Activated T-helper 2 cell treated with anti-CD3 and anti-CD28 coated beads, Interferon-gamma antibody, Interleukin-2, Interleukin-4, amounts not matched to agents 10 μg/mL and 5 μg/mL and 100 μg/mL, durations not matched to agents 14 hours and 24 hours and 36 hours (primary cell): ENCODE data around the gene AIG1. TPM values are rescaled to one million over a fixed set of nuclear protein-coding genes. Genes with fewer than 3 reads are reported as not detected.
"Not testable (repeated sequence)": the region's sequence is repeated elsewhere in the genome, so short reads cannot be mapped to it uniquely, and the experiment has no call there.

Experiments used
- DNase-seq: peaks from one replicate; pipeline ENCODE4 v3.0.0; 2021; ENCODE audit warnings: low spot score
- H3K27ac Mint-ChIP-seq: one replicate; pipeline ENCODE4 v1.8.0; 2021; ENCODE audit warnings: mixed read lengths
- H3K27me3 Mint-ChIP-seq: one replicate; pipeline ENCODE4 v1.8.0; 2021; ENCODE audit warnings: low read depth, mixed read lengths
- H3K36me3 Mint-ChIP-seq: one replicate; pipeline ENCODE4 v1.8.0; 2021; ENCODE audit warnings: low read depth, mixed read lengths
- H3K4me1 Mint-ChIP-seq: one replicate; pipeline ENCODE4 v1.8.0; 2021; ENCODE audit warnings: low read depth, mixed read lengths
- H3K4me3 Mint-ChIP-seq: one replicate; pipeline ENCODE4 v1.8.0; 2021; ENCODE audit warnings: low read depth, mild to moderate bottlenecking, moderate library complexity, mixed read lengths
- H3K9me3 Mint-ChIP-seq: one replicate; pipeline ENCODE4 v1.8.0; 2021; ENCODE audit warnings: mixed read lengths
- intact Hi-C: fragments of 100-400 bp; cut with micrococcal nuclease; formaldehyde crosslinking; loops from one replicate; pipeline ENCODE4 v1.15.1; 2023
- total RNA-seq: library from RNA; stranded (reverse); gene quantifications from 2 replicates; pipeline ENCODE4 v1.2.3, GENCODE V29; 2022

The AIG1 gene
- total RNA-seq, 1 donor from 2014 or later, result 2.4 TPM

- H3K4me1 Mint-ChIP-seq, result no peaks in the 10 kb centered on the region
- H3K36me3 Mint-ChIP-seq, result no peaks in the 10 kb centered on the region
- no peak overlapping the region for H3K4me3 Mint-ChIP-seq
- no peaks in the 10 kb centered on the region for H3K9me3 Mint-ChIP-seq
- H3K27ac Mint-ChIP-seq, result no peak overlapping the region
- no peak for DNase-seq
- intact Hi-C loops, result no loop called here
- H3K27me3 Mint-ChIP-seq, result no peaks in the 10 kb centered on the region
These were observed 105.6 kb downstream of the AIG1 start for GRCh38 chr6:143166247-143166695.

DNA sequence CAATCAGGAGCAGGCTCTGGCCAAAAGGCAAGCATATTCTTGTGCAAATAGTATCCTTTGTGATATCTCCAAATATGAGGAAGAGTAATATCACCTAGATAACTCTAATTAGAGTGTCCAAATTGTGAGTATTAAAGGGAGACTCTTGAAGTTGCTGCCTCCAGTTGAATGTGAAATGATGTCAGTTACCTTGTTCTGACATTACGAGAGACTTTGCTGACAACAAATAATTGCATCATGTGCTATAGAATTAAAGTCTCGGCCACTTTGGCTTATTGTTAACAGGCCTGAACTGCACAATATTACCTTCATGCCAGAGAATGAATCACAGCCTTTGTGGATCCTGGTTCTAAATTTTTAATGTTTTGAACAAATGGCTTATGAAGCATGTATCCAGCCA lies 106.5 kb downstream of the AIG1 start:
- no peaks in the 10 kb centered on the region for H3K36me3 Mint-ChIP-seq

DNA sequence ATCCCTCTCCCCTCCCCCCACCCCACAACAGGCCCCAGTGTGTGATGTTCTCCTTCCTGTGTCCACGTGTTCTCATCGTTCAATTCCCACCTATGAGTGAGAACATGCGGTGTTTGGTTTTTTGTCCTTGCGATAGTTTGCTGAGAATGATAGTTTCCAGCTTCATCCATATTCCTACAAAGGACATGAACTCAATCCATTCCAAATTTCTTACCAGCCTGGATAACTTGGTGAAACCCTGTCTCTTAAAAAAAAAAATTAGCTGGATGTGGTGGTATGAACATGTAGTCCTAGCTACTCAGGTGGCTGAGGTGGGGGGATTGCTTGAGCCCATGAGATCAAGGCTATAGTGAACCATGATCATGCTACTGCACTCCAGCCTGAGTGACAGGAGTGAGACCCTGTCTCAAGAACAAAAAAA lies 107.7 kb downstream of the AIG1 start:
- H3K4me3 Mint-ChIP-seq, H3K27ac Mint-ChIP-seq, H3K27me3 Mint-ChIP-seq, intact Hi-C loops, DNase-seq, H3K4me1 Mint-ChIP-seq, H3K36me3 Mint-ChIP-seq, H3K9me3 Mint-ChIP-seq: not testable (repeated sequence)

More for the DNA sequence above, 106.5 kb downstream of the AIG1 start:
- no peak overlapping the region for H3K4me3 Mint-ChIP-seq
- no peaks in the 10 kb centered on the region for H3K27me3 Mint-ChIP-seq
- H3K4me1 Mint-ChIP-seq, result no peaks in the 10 kb centered on the region
- intact Hi-C loops, result no loop called here
- H3K27ac Mint-ChIP-seq, result no peak overlapping the region
- no peak for DNase-seq
- H3K9me3 Mint-ChIP-seq, result no peaks in the 10 kb centered on the region

DNA sequence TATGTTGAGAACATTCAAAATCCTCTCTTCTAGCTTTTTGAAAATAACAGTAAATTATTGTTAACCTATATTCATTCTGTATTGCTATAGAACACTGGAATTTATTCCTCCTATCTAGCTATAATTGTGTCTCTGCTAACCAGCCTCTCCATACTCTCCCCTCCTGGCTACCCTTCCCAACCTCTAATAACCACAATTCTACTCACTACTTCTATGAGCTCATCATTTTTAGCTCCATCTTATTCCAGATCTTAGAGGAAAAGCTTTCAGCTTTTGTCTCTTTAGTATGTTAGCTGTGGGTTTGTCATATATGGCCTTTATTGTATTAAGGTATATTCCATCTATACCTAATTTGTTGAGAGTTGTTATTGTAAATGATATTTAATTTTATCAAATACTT lies 108.8 kb downstream of the AIG1 start:
- intact Hi-C loops, result no loop called here
- H3K36me3 Mint-ChIP-seq, result peaks cover under 1% of the 10 kb centered on the region

GRCh38 chr6:143174516-143174915 lies 113.8 kb downstream of the AIG1 start:
- H3K9me3 Mint-ChIP-seq, result peaks cover 15% of the 10 kb centered on the region
- no peaks in the 10 kb centered on the region for H3K4me1 Mint-ChIP-seq
- H3K27me3 Mint-ChIP-seq, result no peaks in the 10 kb centered on the region
- H3K4me3 Mint-ChIP-seq, result no peak overlapping the region
- H3K27ac Mint-ChIP-seq, result no peak overlapping the region
- intact Hi-C loops, result no loop called here
- no peak for DNase-seq
- peaks cover 3% of the 10 kb centered on the region for H3K36me3 Mint-ChIP-seq

More for the DNA sequence above, 108.8 kb downstream of the AIG1 start:
- H3K9me3 Mint-ChIP-seq, result peaks cover 4% of the 10 kb centered on the region
- H3K4me1 Mint-ChIP-seq, result no peaks in the 10 kb centered on the region
- DNase-seq, result no peak
- H3K4me3 Mint-ChIP-seq, result no peak overlapping the region
- H3K27ac Mint-ChIP-seq, result no peak overlapping the region
- H3K27me3 Mint-ChIP-seq, result no peaks in the 10 kb centered on the region

- Mint-ChIP-seq H3K27ac (no peak overlapping the region), H3K4me3 (no peak overlapping the region), H3K36me3 (peaks cover 3% of the 10 kb centered on the region), H3K4me1 (no peaks in the 10 kb centered on the region), H3K9me3 (peaks cover 15% of the 10 kb centered on the region), H3K27me3 (no peaks in the 10 kb centered on the region)
- intact Hi-C loops, result no loop called here
- no peak for DNase-seq
These were observed 114.3 kb downstream of the AIG1 start for GRCh38 chr6:143174951-143175350.

GRCh38 chr6:143176090-143177021 lies 115.7 kb downstream of the AIG1 start:
- H3K27ac Mint-ChIP-seq, result no peak overlapping the region
- no peak overlapping the region for H3K4me3 Mint-ChIP-seq
- H3K4me1 Mint-ChIP-seq, result no peaks in the 10 kb centered on the region
- intact Hi-C loops, result no loop called here
- H3K9me3 Mint-ChIP-seq, result peaks cover 15% of the 10 kb centered on the region
- H3K27me3 Mint-ChIP-seq, result no peaks in the 10 kb centered on the region
- peaks cover 3% of the 10 kb centered on the region for H3K36me3 Mint-ChIP-seq
- no peak for DNase-seq

DNA sequence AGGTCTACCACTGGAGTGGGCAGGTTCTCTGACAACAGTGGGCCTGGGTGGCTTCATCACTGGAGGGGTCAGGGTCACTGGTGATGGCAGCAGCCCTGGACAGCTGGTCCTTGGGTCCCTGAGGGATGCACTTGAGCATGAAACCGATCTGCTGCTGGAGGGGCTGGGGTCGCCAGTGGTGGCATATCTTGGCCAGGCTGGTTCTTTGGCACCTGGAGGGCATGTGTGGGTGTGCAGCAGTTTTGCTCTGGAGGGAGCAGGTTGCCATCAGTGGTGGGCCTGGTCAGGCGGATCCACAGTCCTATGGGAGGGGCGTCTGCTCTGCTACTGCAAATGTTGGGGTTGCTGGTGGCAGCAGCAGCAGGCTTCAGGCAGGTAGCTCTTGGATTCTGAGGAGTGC lies 117.0 kb downstream of the AIG1 start:
- Mint-ChIP-seq H3K36me3 (peaks cover 3% of the 10 kb centered on the region), H3K27me3 (no peaks in the 10 kb centered on the region)
- intact Hi-C loops, result no loop called here

DNA sequence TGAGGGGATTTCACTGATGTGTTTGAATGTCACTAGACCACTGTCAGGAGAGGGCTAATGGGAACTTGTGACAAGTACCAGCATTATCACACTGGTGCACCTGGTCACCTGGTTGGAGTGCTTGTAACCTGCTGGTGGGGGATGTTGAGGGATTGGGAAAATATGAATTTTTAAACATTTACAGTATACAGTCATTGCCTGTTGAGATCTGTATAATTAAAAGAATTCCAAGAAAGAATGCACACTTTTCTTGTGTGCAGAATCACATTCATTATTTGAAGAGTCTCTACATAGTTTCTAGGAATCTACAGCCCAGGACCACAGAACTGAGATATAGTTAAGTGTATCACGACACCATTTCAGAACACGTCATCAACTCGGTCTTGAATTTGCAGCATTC lies 118.4 kb downstream of the AIG1 start:
- intact Hi-C loops, result no loop called here
- no peak for DNase-seq
- Mint-ChIP-seq H3K27me3 (no peaks in the 10 kb centered on the region), H3K9me3 (peaks cover 12% of the 10 kb centered on the region), H3K4me1 (no peaks in the 10 kb centered on the region), H3K36me3 (peaks cover 3% of the 10 kb centered on the region), H3K27ac (no peak overlapping the region), H3K4me3 (no peak overlapping the region)

More for the DNA sequence above, 117.0 kb downstream of the AIG1 start:
- no peak for DNase-seq
- Mint-ChIP-seq H3K27ac (no peak overlapping the region), H3K4me1 (no peaks in the 10 kb centered on the region), H3K4me3 (no peak overlapping the region), H3K9me3 (peaks cover 15% of the 10 kb centered on the region)

DNA sequence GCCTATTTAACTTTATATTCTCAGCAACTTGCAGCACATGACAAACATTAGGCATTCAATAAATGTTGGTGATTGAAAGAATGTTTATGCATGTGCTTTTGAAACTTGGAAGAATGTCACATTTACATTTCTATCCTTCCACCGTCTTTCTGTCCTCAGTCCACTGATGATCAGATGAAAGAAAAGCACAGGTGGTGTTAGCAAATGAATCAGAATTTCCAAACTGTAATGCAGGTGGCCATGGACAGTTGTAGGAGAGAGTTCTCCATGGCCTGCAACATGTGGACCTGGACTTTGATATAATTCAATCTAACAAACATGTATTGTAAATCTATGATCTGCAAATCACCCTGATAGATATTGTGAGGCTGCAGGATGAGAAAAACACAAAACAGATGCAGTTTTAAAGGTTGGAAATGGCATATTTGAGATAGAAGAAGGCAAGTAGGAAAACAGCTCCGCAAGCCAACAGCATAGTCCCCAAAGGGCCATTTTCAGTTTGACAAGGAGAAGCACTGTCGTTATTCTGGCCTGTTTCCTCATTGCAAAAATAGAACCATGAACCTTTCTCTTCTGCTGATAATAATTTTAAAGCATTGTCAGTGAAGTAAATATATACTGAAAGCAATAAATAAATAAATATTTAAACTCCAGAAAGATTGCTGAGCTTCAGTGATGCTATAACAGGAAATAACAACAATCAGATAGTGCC lies 119.4 kb downstream of the AIG1 start:
- Mint-ChIP-seq H3K27me3 (no peaks in the 10 kb centered on the region), H3K4me3 (no peak overlapping the region), H3K9me3 (peaks cover 9% of the 10 kb centered on the region), H3K36me3 (no peaks in the 10 kb centered on the region), H3K27ac (no peak overlapping the region), H3K4me1 (no peaks in the 10 kb centered on the region)
- DNase-seq, result no peak
- intact Hi-C loops, result no loop called here

GRCh38 chr6:143180826-143181225 lies 120.1 kb downstream of the AIG1 start:
- Mint-ChIP-seq H3K27me3 (no peaks in the 10 kb centered on the region), H3K4me1 (no peaks in the 10 kb centered on the region), H3K9me3 (peaks cover 5% of the 10 kb centered on the region), H3K4me3 (no peak overlapping the region), H3K27ac (no peak overlapping the region), H3K36me3 (no peaks in the 10 kb centered on the region)
- no peak for DNase-seq
- intact Hi-C loops, result no loop called here

DNA sequence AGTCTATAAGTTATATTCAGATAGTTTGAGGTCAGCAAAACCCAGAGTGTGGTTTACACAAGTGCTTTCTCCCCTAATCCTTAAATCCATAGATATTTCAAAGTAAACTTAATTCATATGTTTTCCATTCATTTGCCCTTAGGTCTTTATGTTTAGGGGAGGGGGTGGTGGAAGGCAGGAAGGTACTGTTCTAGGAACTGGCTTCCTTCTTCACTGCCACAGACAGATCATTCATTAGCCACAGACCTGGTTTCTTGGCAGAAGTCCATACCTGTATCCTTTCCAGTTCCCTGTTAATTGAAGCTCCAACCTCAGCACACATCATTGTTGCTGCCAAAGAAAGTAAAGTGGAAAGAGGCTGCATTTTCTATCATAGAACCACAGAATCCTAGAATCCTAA lies 123.0 kb downstream of the AIG1 start:
- H3K4me3 Mint-ChIP-seq, result no peak overlapping the region
- H3K36me3 Mint-ChIP-seq, result no peaks in the 10 kb centered on the region
- H3K4me1 Mint-ChIP-seq, result no peaks in the 10 kb centered on the region
- H3K9me3 Mint-ChIP-seq, result no peaks in the 10 kb centered on the region
- H3K27ac Mint-ChIP-seq, result no peak overlapping the region
- intact Hi-C loops, result no loop called here
- DNase-seq, result no peak
- no peaks in the 10 kb centered on the region for H3K27me3 Mint-ChIP-seq

- no peak overlapping the region for H3K27ac Mint-ChIP-seq
- no peaks in the 10 kb centered on the region for H3K36me3 Mint-ChIP-seq
- no peaks in the 10 kb centered on the region for H3K27me3 Mint-ChIP-seq
- no peak for DNase-seq
- H3K9me3 Mint-ChIP-seq, result no peaks in the 10 kb centered on the region
- H3K4me1 Mint-ChIP-seq, result no peaks in the 10 kb centered on the region
- no peak overlapping the region for H3K4me3 Mint-ChIP-seq
- intact Hi-C loops, result no loop called here
These were observed 124.6 kb downstream of the AIG1 start for GRCh38 chr6:143185288-143185687.
